HCT116 (cell line): Measurements from ENCODE around the gene EEPD1. TPM values are rescaled to one million over a fixed set of nuclear protein-coding genes. Genes with fewer than 3 reads are reported as not detected.

Experiments
- ATAC-seq: fragments of 200-7000 bp; cut with Tn5 transposase; 2 replicates; pipeline ENCODE4 v1.9.1; 2020; ENCODE audit warnings: mild to moderate bottlenecking, moderate library complexity
- BruUV-seq: library from RNA; stranded (reverse); fragments of 400-500 nt; replicated peaks from 2 replicates; lab custom pipeline; 2021; lab: Mats Ljungman, UMichigan
- CTCF ChIA-PET: fragments of 300-600 bp; sonication (Branson Sonifier 250); formaldehyde crosslinking; loops from one replicate; lab custom pipeline; 2021; ENCODE audit warnings: antibody characterized with exemption; lab: Charles Lee
- POLR2A ChIA-PET: fragments of 300-600, 350-600 bp; sonication (Branson Sonifier 250); formaldehyde crosslinking; loops from one replicate; lab custom pipeline; 2021; ENCODE audit warnings: antibody characterized with exemption; lab: Charles Lee
- RAD21 ChIA-PET, 2 experiments: fragments of 300-600 bp; sonication (Branson Sonifier 250); formaldehyde crosslinking; loops; one replicate each; lab custom pipeline; 2023; ENCODE audit warnings: low total read pairs in 2 of 2; ENCODE audit not compliant: uncharacterized antibody in 2 of 2, unreplicated experiment in 2 of 2, low non-redundant PET in 1 of 2; lab: Charles Lee
- DNase-seq: peaks from one replicate; pipeline ENCODE4 v3.0.0-alpha.2; 2010; ENCODE audit warnings: low read depth, low spot score
- H2AFZ ChIP-seq: fragments of 200-600 bp; shearing (Covaris generic), sonication (generic); 2 replicates; pipeline ENCODE4 v1.6.1; 2017; ENCODE audit warnings: low read depth, mixed run types, mixed read lengths, antibody characterized with exemption, low read length; ENCODE audit not compliant: poor library complexity, severe bottlenecking
- H3K27ac ChIP-seq: 2 replicates; pipeline ENCODE4 v1.5.1; 2012; ENCODE audit warnings: low read depth, low read length
- H3K27me3 ChIP-seq: fragments of 200-600 bp; sonication (generic); 2 replicates; pipeline ENCODE4 v1.6.1; 2016; ENCODE audit warnings: mixed run types, low read length, mixed read lengths; ENCODE audit not compliant: insufficient read depth
- H3K36me3 ChIP-seq, 2 experiments: fragments of 200-500 bp in 1 of 2; fragments of 200-600 bp in 1 of 2; sonication (Bioruptor generic) in 1 of 2; sonication (generic) in 1 of 2; 2 replicates each; pipeline versions ENCODE4 v1.5.1 to v1.6.1; 2014 to 2016; ENCODE audit warnings: low read length in 2 of 2, inconsistent platforms in 1 of 2, mixed read lengths in 1 of 2, mixed run types in 1 of 2; ENCODE audit not compliant: insufficient read depth in 2 of 2, control insufficient read depth in 1 of 2
- H3K4me1 ChIP-seq, 2 experiments: fragments of 200-600 bp in 1 of 2; sonication (generic) in 1 of 2; 2 replicates each; pipeline versions ENCODE4 v1.5.1 to v1.6.1; 2012 to 2017; ENCODE audit warnings: low read length in 2 of 2, inconsistent platforms in 1 of 2, mild to moderate bottlenecking in 1 of 2, mixed read lengths in 1 of 2, mixed run types in 1 of 2, moderate library complexity in 1 of 2; ENCODE audit not compliant: insufficient read depth in 2 of 2, control insufficient read depth in 1 of 2
- H3K4me2 ChIP-seq: fragments of 200-600 bp; sonication (generic); 2 replicates; pipeline ENCODE4 v1.6.1; 2017; ENCODE audit warnings: mixed run types, low read length, mixed read lengths
- H3K4me3 ChIP-seq, 2 experiments: fragments of 200-600 bp in 1 of 2; sonication (generic) in 1 of 2; replicated peaks in 1 of 2; 2 replicates each; pipeline ENCODE4 v1.5.1; 2011 to 2016; ENCODE audit warnings: low read length in 2 of 2, control low read depth in 1 of 2, low read depth in 1 of 2, mild to moderate bottlenecking in 1 of 2, mixed read lengths in 1 of 2, mixed run types in 1 of 2
- H3K79me2 ChIP-seq: fragments of 200-600 bp; sonication (generic); 2 replicates; pipeline ENCODE4 v1.6.1; 2017; ENCODE audit warnings: mild to moderate bottlenecking, mixed run types, low read length, moderate library complexity, mixed read lengths; ENCODE audit not compliant: insufficient read depth
- H3K9ac ChIP-seq: fragments of 200-600 bp; sonication (generic); 2 replicates; pipeline ENCODE4 v1.6.1; 2016; ENCODE audit warnings: low read length, mixed read lengths
- H3K9me2 ChIP-seq: fragments of 200-600 bp; sonication (generic), shearing (Covaris generic); 2 replicates; pipeline ENCODE4 v1.6.1; 2017; ENCODE audit warnings: mixed run types, mild to moderate bottlenecking, moderate library complexity; ENCODE audit not compliant: insufficient read depth
- H3K9me3 ChIP-seq, 2 experiments: fragments of 200-500 bp in 1 of 2; fragments of 200-600 bp in 1 of 2; sonication (Bioruptor generic) in 1 of 2; sonication (generic) in 1 of 2; 2 replicates each; pipeline ENCODE4 v1.6.1; 2014 to 2017; ENCODE audit warnings: low read length in 2 of 2, mixed read lengths in 2 of 2, inconsistent platforms in 1 of 2, low read depth in 1 of 2, mild to moderate bottlenecking in 1 of 2, mixed run types in 1 of 2, moderate library complexity in 1 of 2; ENCODE audit not compliant: control insufficient read depth in 1 of 2, insufficient read depth in 1 of 2
- H4K20me1 ChIP-seq: fragments of 200-600 bp; sonication (generic), shearing (Covaris generic); 2 replicates; pipeline ENCODE4 v1.6.1; 2017; ENCODE audit warnings: mixed run types, mild to moderate bottlenecking, moderate library complexity; ENCODE audit not compliant: insufficient read depth
- CEBPB ChIP-seq: IDR thresholded peaks from 2 replicates; pipeline ENCODE4 v1.6.1; 2012; ENCODE audit warnings: low read depth
- JUND ChIP-seq: IDR thresholded peaks from 2 replicates; pipeline ENCODE4 v1.6.1; 2012
- POLR2A ChIP-seq: IDR thresholded peaks from 2 replicates; pipeline ENCODE4 v1.7.0; 2011; ENCODE audit warnings: borderline replicate concordance; ENCODE audit not compliant: insufficient read depth, insufficient read length; ENCODE audit errors: extremely low read depth
- POLR2AphosphoS5 ChIP-seq: IDR thresholded peaks from 2 replicates; pipeline ENCODE4 v1.6.1; 2011; ENCODE audit warnings: mild to moderate bottlenecking, low read depth, low read length, moderate library complexity
- SP1 ChIP-seq: IDR thresholded peaks from 2 replicates; pipeline ENCODE4 v1.6.1; 2012; ENCODE audit warnings: low read depth
- YY1 ChIP-seq: IDR thresholded peaks from 2 replicates; pipeline ENCODE4 v1.6.1; 2011; ENCODE audit warnings: low read length, low read depth, moderate library complexity, mild to moderate bottlenecking; ENCODE audit not compliant: insufficient replicate concordance; ENCODE audit errors: extremely low read depth
- intact Hi-C: fragments of 100-400 bp; cut with micrococcal nuclease; formaldehyde crosslinking; loops from 2 replicates; pipeline ENCODE4 v1.10.0; 2022
- total RNA-seq: library from RNA; stranded (reverse); gene quantifications from one replicate; pipeline ENCODE4 v1.2.1, GENCODE V29; 2021; ENCODE audit not compliant: unreplicated experiment
- TF ChIP-seq, protein P1 (sequence below): IDR thresholded peaks from 2 replicates; pipeline ENCODE4 v1.6.1; 2012
- TF ChIP-seq, protein P2 (sequence below): IDR thresholded peaks from 2 replicates; pipeline ENCODE4 v1.6.1; 2011; ENCODE audit warnings: mild to moderate bottlenecking, low read length, moderate library complexity; ENCODE audit not compliant: insufficient replicate concordance; ENCODE audit errors: extremely low read depth
- TF ChIP-seq, protein P3 (sequence below), 3 experiments: fragments of 200-600 bp in 1 of 3; sonication (generic) in 1 of 3; IDR thresholded peaks in 2 of 3; conservative IDR thresholded peaks in 1 of 3; 2 replicates each; pipeline ENCODE4 v1.5.1; 2012 to 2017; ENCODE audit warnings: low read depth in 2 of 3, low read length in 2 of 3, antibody characterized with exemption in 1 of 3, borderline replicate concordance in 1 of 3, control low read depth in 1 of 3, mild to moderate bottlenecking in 1 of 3, mixed read lengths in 1 of 3, mixed run types in 1 of 3, moderate library complexity in 1 of 3; ENCODE audit not compliant: insufficient read depth in 1 of 3

EEPD1 gene
- total RNA-seq, 1 experiment from 2014 or later = 4.2 TPM

DNA sequence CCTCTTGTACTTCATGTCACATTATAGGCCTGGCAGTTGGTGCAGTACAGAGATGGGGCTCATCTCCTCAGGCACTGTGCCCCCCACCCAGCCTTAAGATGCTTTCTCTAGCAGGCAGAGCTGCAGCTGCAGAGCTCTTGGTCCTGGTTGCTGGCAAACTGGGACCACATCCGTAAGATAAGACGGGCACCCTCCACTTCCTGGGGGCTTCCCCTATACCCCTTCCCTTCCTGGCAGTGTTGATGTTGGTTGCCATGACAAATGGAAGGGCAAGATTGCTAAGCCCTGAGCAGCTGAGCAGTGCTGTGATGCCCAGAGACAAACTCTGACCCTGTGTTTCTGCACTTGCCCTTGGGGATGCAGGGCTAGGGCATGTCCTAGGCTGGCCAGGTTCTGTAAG lies 133.2 kb downstream of the EEPD1 start:
- Histone ChIP-seq H3K9me2 (no peaks in the 10 kb centered on the region), H3K27me3 (no peaks in the 10 kb centered on the region), H3K9ac (no peak overlapping the region), H2AFZ (no peak overlapping the region), H3K4me1 (peaks cover 43 to 51% of the 10 kb centered on the region in 2 experiments), H3K79me2 (no peaks in the 10 kb centered on the region), H3K36me3 (no peaks in the 10 kb centered on the region), H3K4me2 (no peak overlapping the region), H3K9me3 (no peaks in the 10 kb centered on the region), H3K4me3 (no peak overlapping the region), H3K27ac (no peak overlapping the region), H4K20me1 (no peaks in the 10 kb centered on the region)
- ChIA-PET RAD21 (no interaction called here), CTCF (no interaction called here), POLR2A (no interaction called here)
- intact Hi-C loops = no loop called here
- no peak for ATAC-seq
- no peak for TF ChIP-seq CEBPB
- TF ChIP-seq, protein P1, sequence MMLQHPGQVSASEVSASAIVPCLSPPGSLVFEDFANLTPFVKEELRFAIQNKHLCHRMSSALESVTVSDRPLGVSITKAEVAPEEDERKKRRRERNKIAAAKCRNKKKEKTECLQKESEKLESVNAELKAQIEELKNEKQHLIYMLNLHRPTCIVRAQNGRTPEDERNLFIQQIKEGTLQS = no peak
- TF ChIP-seq SP1 = no peak
- no peak for TF ChIP-seq JUND
- no peak for TF ChIP-seq POLR2AphosphoS5
- TF ChIP-seq, protein P2, sequence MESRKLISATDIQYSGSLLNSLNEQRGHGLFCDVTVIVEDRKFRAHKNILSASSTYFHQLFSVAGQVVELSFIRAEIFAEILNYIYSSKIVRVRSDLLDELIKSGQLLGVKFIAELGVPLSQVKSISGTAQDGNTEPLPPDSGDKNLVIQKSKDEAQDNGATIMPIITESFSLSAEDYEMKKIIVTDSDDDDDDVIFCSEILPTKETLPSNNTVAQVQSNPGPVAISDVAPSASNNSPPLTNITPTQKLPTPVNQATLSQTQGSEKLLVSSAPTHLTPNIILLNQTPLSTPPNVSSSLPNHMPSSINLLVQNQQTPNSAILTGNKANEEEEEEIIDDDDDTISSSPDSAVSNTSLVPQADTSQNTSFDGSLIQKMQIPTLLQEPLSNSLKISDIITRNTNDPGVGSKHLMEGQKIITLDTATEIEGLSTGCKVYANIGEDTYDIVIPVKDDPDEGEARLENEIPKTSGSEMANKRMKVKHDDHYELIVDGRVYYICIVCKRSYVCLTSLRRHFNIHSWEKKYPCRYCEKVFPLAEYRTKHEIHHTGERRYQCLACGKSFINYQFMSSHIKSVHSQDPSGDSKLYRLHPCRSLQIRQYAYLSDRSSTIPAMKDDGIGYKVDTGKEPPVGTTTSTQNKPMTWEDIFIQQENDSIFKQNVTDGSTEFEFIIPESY = no peak
- no peak for TF ChIP-seq YY1
- TF ChIP-seq POLR2A = no peak
- TF ChIP-seq, protein P3, sequence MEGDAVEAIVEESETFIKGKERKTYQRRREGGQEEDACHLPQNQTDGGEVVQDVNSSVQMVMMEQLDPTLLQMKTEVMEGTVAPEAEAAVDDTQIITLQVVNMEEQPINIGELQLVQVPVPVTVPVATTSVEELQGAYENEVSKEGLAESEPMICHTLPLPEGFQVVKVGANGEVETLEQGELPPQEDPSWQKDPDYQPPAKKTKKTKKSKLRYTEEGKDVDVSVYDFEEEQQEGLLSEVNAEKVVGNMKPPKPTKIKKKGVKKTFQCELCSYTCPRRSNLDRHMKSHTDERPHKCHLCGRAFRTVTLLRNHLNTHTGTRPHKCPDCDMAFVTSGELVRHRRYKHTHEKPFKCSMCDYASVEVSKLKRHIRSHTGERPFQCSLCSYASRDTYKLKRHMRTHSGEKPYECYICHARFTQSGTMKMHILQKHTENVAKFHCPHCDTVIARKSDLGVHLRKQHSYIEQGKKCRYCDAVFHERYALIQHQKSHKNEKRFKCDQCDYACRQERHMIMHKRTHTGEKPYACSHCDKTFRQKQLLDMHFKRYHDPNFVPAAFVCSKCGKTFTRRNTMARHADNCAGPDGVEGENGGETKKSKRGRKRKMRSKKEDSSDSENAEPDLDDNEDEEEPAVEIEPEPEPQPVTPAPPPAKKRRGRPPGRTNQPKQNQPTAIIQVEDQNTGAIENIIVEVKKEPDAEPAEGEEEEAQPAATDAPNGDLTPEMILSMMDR (IDR thresholded peaks at IDR 0.05 in 2 of 3, conservative IDR thresholded peaks at IDR 0.05 in 1 of 3; ENCODE audit: borderline replicate concordance in 1 of 3, insufficient read depth in 1 of 3, low read depth in 2 of 3, low read length in 2 of 3) = no peak
- no peak for DNase-seq
- BruUV-seq = no TSS peak
